ENCODE measurements around the gene HBQ1.

DNA sequence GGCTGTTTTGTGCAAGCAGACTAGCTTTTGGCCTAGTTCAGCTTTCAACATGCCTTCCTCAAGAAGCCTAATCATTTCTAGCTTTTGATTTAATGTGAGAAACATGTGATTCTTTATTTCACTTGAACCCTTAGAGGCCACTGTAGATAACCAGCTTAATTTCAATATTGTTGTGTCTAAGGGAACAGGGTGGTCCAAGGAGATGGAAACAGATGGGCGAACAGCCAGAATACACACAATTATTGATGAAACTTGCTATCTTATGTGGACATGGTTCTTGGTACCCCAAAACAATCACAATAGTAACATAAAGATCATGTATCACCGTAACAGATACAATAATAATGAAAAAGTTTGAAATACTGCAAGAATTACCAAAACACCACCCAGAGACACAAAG lies 46.5 kb upstream of the HBQ1 start:
- TF ChIP-seq, protein P1, sequence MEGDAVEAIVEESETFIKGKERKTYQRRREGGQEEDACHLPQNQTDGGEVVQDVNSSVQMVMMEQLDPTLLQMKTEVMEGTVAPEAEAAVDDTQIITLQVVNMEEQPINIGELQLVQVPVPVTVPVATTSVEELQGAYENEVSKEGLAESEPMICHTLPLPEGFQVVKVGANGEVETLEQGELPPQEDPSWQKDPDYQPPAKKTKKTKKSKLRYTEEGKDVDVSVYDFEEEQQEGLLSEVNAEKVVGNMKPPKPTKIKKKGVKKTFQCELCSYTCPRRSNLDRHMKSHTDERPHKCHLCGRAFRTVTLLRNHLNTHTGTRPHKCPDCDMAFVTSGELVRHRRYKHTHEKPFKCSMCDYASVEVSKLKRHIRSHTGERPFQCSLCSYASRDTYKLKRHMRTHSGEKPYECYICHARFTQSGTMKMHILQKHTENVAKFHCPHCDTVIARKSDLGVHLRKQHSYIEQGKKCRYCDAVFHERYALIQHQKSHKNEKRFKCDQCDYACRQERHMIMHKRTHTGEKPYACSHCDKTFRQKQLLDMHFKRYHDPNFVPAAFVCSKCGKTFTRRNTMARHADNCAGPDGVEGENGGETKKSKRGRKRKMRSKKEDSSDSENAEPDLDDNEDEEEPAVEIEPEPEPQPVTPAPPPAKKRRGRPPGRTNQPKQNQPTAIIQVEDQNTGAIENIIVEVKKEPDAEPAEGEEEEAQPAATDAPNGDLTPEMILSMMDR (IDR thresholded peaks at IDR 0.05) = no peak
- TF ChIP-seq POLR2A (IDR thresholded peaks at IDR 0.05) = no peak

All from thyroid gland (tissue), 4 donors.